A673 (cell line): Measurements from ENCODE around the gene WDR27. TPM values are rescaled to one million over a fixed set of nuclear protein-coding genes. Genes with fewer than 3 reads are reported as not detected.

Experiments
- BruUV-seq: library from RNA; stranded (reverse); fragments of 400-500 nt; replicated peaks from 2 replicates; lab custom pipeline; 2021; lab: Mats Ljungman, UMichigan
- CTCF ChIA-PET: fragments of 300-600 bp; sonication (Branson Sonifier 250); formaldehyde crosslinking; loops from one replicate; lab custom pipeline; 2022; ENCODE audit warnings: antibody characterized with exemption; lab: Charles Lee
- POLR2A ChIA-PET: fragments of 300-600 bp; sonication (Branson Sonifier 250); formaldehyde crosslinking; loops from one replicate; lab custom pipeline; 2022; ENCODE audit warnings: antibody characterized with exemption; ENCODE audit not compliant: low non-redundant PET; lab: Charles Lee
- DNase-seq: peaks from one replicate; pipeline ENCODE4 v3.0.0-alpha.2; 2015; ENCODE audit warnings: low spot score
- H3K27ac ChIP-seq: fragments of 200-600 bp; sonication (generic); 2 replicates; pipeline ENCODE4 v1.5.1; 2016; ENCODE audit warnings: mixed run types, low read depth, mild to moderate bottlenecking, mixed read lengths, antibody characterized with exemption, low read length; ENCODE audit not compliant: poor library complexity, severe bottlenecking
- H3K27me3 ChIP-seq: fragments of 200-600 bp; sonication (generic); replicated peaks from 2 replicates; pipeline ENCODE4 v1.6.1; 2017; ENCODE audit warnings: mixed run types, low read depth, mild to moderate bottlenecking, mixed read lengths, antibody characterized with exemption, low read length; ENCODE audit not compliant: insufficient read depth, poor library complexity
- H3K36me3 ChIP-seq: fragments of 200-600 bp; sonication (generic); 2 replicates; pipeline ENCODE4 v1.6.1; 2016; ENCODE audit warnings: mixed run types, mild to moderate bottlenecking, mixed read lengths, antibody characterized with exemption, low read length; ENCODE audit not compliant: insufficient read depth, poor library complexity, severe bottlenecking
- H3K4me1 ChIP-seq: fragments of 200-600 bp; sonication (generic); 2 replicates; pipeline ENCODE4 v1.6.1; 2017; ENCODE audit warnings: mixed run types, mild to moderate bottlenecking, mixed read lengths, antibody characterized with exemption, low read length; ENCODE audit not compliant: insufficient read depth, poor library complexity, severe bottlenecking
- H3K4me3 ChIP-seq: fragments of 200-600 bp; sonication (generic); 2 replicates; pipeline ENCODE4 v1.5.1; 2016; ENCODE audit warnings: low read depth, mixed run types, mild to moderate bottlenecking, mixed read lengths, low read length; ENCODE audit not compliant: poor library complexity, severe bottlenecking
- H3K9me3 ChIP-seq: fragments of 200-600 bp; sonication (generic); 2 replicates; pipeline ENCODE4 v1.6.1; 2016; ENCODE audit warnings: mixed run types, low read depth, mild to moderate bottlenecking, mixed read lengths, antibody characterized with exemption, low read length; ENCODE audit not compliant: poor library complexity, severe bottlenecking
- CTCF ChIP-seq: fragments of 300-800, 200-600 bp; sonication (generic); conservative IDR thresholded peaks from 2 replicates; pipeline ENCODE4 v1.5.1; 2017; ENCODE audit warnings: low read depth, mild to moderate bottlenecking, antibody characterized with exemption, low read length, moderate library complexity, mixed read lengths
- EZH2 ChIP-seq: fragments of 200-600 bp; sonication (generic); IDR thresholded peaks from 2 replicates; pipeline ENCODE4 v1.6.1; 2017; ENCODE audit warnings: borderline replicate concordance, low read depth, mild to moderate bottlenecking, mixed read lengths, antibody characterized with exemption, low read length; ENCODE audit not compliant: poor library complexity, severe bottlenecking
- intact Hi-C: fragments of 100-400 bp; cut with micrococcal nuclease; formaldehyde crosslinking; loops from one replicate; pipeline ENCODE4 v1.10.0; 2022; ENCODE audit not compliant: unreplicated experiment
- total RNA-seq: library from RNA; stranded (reverse); gene quantifications from 2 replicates; pipeline ENCODE4 v1.2.3, GENCODE V29; 2021

Gene WDR27
- total RNA-seq, 1 experiment from 2014 or later, result 77.3 TPM

- Histone ChIP-seq H3K27ac (no peak overlapping the region), H3K4me1 (no peaks in the 10 kb centered on the region), H3K9me3 (peaks cover 4% of the 10 kb centered on the region), H3K4me3 (no peak overlapping the region), H3K27me3 (no peaks in the 10 kb centered on the region), H3K36me3 (no peaks in the 10 kb centered on the region)
- intact Hi-C loops, result no loop called here
- POLR2A ChIA-PET, result no interaction called here
- TF ChIP-seq CTCF, result no peak
- TF ChIP-seq EZH2, result no peak
- no TSS peak for BruUV-seq
- DNase-seq, result no peak
- CTCF ChIA-PET, result no interaction called here
Measured at GRCh38 chr6:169592558-169592957, 109.3 kb downstream of the WDR27 start.

GRCh38 chr6:169591616-169592015 lies 110.2 kb downstream of the WDR27 start:
- Histone ChIP-seq H3K9me3 (peaks cover under 1% of the 10 kb centered on the region), H3K27me3 (no peaks in the 10 kb centered on the region), H3K36me3 (no peaks in the 10 kb centered on the region), H3K4me1 (no peaks in the 10 kb centered on the region), H3K4me3 (no peak overlapping the region), H3K27ac (no peak overlapping the region)
- DNase-seq, result no peak
- ChIA-PET CTCF (no interaction called here), POLR2A (no interaction called here)
- intact Hi-C loops, result no loop called here
- TF ChIP-seq EZH2 (no peak), CTCF (no peak)
- no TSS peak for BruUV-seq

- no peaks in the 10 kb centered on the region for H3K36me3 ChIP-seq
- ChIA-PET POLR2A (no interaction called here), CTCF (no interaction called here)
- no TSS peak for BruUV-seq
- no peak overlapping the region for H3K27ac ChIP-seq
- intact Hi-C loops, result no loop called here
- H3K27me3 ChIP-seq, result no peaks in the 10 kb centered on the region
- no peaks in the 10 kb centered on the region for H3K4me1 ChIP-seq
- DNase-seq, result no peak
- H3K9me3 ChIP-seq, result no peaks in the 10 kb centered on the region
- no peak for TF ChIP-seq CTCF
- no peak for TF ChIP-seq EZH2
- H3K4me3 ChIP-seq, result no peak overlapping the region
Measured at GRCh38 chr6:169590376-169590939, 111.4 kb downstream of the WDR27 start.
